ENCODE data around the gene ZBTB25.

DNA sequence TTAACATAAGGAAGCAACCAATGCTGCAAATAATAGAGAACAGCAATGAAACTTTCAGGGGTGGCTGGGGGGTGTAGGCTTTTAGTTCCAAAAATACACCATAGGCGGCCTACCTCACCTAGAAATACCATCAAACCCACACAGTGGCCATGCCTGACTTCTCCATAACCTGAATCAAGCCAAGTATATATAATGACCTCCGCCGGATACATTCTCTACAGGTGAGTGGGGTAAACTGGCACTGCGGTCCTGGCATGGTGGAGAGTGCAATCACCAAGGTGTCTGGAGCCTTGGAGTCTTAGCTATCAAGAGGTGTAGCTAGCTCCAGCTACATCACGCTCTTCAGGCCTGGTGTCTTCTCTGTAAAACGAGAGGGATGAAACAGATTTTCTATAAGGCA lies 1.2 kb downstream of the ZBTB25 start:
- no peak for TF ChIP-seq CTCF (IDR thresholded peaks at IDR 0.05)
- no peak for TF ChIP-seq POLR2A (IDR thresholded peaks at IDR 0.05)
